GM19351 (cell line): ENCODE data around the gene DHRS3.
"Not testable (repeated sequence)": the region's sequence is repeated elsewhere in the genome, so short reads cannot be mapped to it uniquely, and the experiment has no call there.

Experiments used
- ATAC-seq: cut with Tn5 transposase; IDR thresholded peaks from one replicate; pipeline ENCODE4 v1.9.1; 2021; ENCODE audit warnings: mild to moderate bottlenecking, moderate library complexity; ENCODE audit not compliant: unreplicated experiment

Gene DHRS3

DNA sequence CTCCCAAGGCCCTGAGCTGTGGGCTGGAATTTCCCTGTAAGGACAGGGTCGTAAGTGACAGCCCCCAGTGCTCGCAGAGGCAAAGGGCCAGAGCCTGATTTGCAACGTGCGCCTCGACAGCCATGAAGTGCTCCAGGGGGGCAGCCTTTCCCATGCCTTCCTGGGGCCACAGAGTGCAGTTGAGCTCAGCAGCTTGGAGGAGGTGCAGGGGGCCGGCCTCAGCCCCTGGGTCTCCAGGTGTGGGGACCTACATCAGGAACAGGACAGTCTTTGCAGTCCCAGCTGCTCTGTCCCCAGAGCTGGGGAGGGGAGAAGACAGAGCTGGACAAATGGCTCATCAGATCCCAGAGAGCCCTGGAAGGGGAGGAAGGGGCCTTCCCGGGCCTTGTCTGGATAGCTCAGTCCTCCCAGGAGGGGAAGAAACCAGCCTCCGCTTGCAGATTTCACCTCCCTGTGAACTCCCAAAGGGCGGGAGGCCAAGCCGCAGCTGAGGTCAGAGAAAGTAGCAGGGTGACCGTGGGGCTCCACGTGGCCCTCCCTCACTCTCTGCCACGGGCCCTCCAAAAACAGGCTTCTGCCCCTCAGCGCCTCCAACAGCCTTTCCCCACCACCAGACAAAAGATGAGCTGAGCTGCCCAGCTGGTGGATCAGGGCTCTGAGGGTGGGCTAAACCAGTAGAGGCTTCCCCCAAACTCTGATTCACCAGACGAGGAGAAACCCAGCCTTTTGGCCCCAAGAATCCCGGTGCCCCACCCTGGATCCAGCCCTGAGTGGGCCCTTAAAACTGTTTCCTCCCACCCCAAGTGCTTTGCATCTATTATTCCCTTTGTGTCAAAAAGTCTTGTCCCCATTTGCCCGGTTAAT lies 76.5 kb downstream of the DHRS3 start:
- ATAC-seq, result no peak

DNA sequence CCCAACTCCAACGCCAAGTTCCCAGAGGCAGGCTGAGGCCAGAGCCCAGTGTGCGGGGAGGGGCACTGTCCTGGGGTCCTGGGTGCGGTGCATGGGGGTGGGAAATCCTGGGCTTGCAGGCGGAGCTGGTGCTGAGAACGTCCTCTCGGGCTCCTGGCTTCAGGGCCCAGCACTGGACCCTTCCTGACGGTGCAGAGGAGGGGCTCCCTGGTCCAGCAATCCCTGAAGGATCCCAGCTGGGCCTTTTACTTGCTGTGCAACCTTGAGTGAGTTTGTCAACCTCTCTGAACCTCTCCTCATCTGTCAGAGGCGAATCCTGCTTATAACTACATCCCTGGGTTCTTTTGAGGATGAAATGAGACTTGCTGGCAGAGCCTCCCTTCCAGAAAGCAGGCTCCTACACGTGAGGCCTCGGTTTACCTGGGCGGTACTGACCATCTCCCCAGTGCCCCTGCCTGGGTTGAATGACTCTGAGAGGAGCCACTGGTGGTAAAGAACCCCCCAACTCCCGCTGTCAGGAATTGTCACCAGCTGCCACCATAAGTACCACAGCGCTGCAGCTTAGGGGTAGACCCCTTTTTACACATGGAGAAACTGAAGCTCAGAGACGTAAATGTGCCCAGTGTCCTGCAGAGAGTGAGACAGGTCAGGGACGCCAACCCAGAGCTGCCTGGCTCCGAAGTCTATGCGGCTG lies 77.3 kb downstream of the DHRS3 start:
- ATAC-seq, result no peak

DNA sequence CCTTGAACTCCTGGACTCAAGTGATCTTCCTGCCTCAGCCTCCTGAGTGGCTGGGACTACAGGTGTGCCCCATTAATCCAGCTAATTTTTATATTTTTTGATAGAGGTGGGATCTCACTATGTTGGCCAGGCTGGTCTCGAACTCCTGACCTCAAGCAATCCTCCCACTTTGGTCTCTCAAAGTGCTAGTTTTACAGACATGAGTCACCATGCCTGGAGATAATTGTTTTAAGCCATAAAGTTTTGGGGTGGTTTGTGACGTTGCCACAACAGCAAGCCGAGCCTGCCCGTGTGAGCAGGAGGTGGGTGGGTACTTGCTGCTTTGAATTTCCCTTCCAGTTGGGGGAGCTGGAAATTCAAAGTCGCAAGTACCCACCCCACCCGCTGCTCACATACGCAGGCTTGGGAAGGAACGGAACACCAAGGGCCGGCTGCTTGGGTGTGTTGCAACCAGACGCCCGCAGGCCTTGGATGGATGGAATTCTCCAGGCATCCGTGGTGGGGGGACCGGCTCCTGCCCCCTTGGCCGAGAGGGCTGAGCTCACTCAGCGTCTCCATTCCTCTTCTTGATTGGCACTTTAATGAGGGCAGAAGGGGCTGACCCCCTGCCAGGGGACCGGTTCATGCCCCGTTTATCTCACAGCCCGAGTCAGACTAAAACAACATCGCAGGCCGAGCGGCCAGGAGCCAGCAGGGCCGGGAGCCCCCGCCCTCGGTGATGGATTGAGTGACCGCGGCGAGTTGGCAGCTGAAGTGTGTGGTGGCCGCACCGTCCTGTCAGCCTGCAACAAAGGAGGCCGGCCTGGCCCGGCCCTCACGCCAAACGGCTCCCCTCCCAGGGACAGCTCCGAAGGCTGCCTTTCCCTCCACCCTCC lies 78.1 kb downstream of the DHRS3 start:
- no peak for ATAC-seq

DNA sequence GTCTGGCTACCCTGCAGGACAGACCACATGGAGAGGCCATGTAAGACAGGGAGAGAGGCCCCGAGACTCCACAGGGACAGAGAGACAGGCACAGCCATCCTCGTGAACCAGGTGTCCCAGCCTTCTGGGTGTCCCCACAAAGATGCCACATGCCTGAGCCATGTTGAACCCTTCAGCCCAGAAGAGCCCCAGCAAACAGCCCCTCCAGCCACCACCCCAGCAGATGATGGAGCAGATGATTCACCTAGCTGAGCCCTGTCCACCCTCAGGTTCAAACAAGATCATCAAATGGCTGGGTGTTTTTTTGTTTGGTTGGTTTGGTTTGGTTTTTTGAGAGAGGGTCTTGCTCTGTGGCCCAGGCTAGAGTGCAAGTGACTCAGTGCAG lies 78.7 kb downstream of the DHRS3 start:
- ATAC-seq, result no peak

DNA sequence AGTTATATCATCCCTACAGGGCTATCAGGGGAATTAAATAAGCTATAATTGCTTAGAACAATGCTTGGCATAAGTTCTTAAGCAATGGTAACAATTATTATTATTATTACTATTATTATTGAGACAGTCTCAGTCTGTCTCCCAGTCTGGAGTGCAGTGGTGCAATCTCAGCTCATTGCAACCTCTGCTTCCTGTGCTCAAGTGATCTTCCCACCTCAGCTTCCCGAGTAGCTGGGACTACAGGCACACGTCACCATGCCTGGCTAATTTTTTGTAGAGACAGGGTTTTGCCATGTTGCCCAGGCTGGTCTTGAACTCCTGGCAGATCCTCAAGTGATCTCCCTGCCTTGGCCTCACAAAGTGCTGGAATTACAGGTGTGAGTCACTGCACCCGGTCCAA lies 79.5 kb downstream of the DHRS3 start:
- ATAC-seq, result not testable (repeated sequence)

DNA sequence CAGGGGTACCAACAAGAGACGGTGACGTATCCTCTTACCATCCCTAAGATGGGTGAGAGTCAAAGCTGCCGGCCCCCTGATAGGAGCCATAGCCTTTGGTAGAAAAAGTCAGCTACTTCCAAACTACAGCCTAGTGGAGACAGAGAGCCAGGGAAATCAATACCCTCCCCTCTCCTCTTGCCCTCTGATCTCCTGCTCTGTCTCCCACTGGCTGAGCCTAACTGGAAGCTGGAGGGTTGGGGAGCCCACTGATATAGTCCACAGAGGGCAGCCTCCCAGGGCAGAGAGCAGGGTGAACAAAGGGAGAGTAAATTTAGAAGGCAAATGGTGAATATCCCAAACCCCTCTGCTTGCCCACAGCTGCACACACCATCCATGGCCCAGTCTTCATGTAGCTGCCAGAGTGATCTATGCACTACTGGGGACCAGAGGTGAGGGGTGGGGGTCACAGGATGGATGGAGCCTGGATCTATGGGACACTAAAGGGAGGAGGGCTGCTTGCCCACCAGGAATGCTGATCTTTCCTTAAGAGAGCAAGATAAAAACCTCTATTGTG lies 80.0 kb downstream of the DHRS3 start:
- no peak for ATAC-seq

DNA sequence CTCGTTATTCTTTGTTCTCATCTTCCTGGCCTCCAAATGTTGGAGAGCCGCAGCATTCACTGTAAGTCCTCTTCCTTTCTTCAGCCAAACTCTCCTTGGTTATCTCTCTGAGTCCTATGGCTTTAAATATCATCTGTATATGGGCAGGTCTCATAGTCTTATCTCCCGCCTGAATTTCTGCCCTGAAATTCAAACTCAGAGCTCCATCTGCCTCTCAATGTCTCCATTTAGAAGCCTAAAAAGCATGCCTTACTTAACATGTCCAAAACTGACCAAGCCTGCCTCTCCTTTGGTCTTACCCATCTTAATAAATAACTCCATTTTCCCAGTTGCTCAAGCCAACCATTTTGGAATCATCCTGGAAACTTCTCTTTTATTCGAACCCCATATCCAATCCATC lies 80.7 kb downstream of the DHRS3 start:
- no peak for ATAC-seq

DNA sequence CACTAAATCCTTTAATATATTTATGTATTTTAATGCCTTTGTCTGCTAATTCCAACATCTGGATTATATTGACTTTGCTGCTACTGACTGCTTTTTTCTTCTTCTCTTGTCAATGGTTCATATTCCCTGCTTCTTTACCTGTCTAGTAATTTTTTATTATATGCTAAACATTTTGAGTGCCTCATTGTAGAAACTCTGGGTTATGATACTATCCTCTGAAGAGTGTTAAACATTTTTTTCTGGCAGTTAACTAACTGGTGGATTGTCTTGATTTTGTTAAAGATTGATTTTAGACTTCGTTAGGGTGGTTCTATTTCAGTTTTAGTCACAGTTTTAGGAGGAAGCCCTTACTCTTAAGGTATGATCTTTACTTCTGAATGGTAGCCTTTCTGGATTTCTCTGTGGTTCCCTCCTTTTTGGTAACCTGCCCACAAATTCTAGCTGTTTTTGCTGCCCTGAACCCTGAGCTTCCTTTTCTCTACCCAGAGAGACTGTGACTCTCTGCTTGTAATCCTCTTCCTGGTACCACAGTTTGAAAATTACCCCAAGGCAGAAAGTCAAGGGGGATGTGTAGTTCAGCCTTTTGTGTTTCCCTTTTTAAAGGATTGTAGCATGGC lies 81.9 kb downstream of the DHRS3 start:
- no peak for ATAC-seq

DNA sequence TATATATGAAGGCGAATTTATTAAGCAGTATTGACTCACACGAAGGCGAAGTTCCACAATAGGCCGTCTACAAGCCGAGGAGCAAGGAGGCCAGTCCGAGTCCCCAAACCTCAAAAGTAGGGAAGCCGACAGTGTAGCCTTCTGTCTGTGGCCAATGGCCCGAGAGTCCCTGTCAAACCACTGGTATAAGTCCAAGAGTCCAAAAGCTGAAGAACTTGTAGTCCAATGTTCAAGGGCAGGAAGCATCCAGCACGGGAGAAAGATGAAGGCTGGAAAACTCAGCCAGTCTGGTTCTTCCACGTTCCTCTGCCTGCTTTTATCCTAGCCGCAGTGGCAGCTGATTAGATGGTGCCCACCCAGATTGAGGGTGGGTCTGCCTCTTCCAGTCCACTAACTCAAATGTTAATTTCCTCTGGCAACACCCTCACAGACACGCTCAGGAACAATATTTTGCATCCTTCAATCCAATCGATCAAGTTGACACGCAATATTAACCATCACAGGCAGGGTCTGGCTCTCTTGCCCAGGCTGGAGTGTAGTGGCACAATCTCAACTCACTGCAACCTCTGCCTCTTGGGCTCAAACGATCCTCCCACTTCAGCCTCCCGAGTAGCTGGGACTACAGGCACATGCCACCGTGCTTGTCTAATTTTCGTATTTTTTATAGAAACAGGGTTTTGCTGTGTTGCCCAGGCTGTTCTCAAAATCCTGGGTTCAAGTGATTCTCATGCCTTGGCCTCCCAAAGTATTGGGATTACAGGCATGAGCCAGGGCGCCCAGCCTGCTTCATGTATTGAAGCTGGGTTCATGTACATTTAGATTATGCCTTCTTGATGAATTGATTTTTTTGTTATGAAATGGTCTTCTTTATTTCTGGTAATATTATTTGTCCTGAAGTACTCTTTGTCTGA lies 85.3 kb downstream of the DHRS3 start:
- ATAC-seq, result no peak

DNA sequence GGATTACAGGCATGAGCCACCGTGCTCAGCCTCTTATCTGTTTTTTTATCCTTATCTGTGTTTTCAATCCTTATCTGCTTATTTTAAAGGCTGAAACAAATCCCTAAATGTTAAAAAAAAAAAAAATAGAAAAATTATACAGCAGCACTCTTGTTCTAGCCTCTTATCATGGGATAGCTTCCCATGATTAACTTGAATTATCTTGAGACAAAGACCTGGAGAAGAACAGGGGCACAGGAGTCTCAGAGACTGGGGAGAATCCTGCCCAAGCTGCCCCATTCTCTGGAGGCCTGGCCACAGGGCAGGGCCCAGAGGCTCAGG lies 86.9 kb downstream of the DHRS3 start:
- ATAC-seq, result no peak

DNA sequence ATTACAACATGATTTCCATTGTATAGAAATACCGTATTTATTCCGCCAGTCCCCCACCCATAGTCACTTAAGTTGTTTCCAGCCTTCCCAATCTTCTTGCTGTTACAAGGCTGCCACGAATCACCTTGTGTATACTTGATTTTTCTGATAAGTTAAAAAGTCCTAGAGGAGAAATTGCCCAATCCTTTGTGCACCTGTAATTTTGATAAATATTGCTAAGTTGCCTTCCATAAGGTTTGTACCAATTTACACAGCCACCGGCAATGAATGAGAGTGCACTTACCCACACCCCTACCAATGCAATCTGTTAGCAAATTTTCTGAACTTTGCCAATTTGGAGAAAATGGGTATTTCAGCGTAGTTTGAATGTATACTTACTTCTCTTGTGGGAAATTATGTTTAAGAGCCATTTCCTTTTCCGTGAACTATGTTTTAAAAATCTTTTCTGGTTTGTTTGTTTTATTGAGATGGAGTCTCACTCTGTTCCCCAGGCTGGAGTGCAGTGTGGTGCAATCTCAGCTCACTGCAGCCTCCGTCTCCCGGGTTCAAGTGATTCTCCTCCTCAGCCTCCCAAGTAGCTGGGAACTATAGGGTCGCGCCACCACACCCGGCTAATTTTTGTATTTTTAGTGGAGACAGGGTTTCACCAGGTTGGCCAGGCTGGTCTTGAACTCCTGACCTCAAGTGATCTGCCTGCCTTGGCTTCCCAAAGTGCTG lies 87.4 kb downstream of the DHRS3 start:
- no peak for ATAC-seq

DNA sequence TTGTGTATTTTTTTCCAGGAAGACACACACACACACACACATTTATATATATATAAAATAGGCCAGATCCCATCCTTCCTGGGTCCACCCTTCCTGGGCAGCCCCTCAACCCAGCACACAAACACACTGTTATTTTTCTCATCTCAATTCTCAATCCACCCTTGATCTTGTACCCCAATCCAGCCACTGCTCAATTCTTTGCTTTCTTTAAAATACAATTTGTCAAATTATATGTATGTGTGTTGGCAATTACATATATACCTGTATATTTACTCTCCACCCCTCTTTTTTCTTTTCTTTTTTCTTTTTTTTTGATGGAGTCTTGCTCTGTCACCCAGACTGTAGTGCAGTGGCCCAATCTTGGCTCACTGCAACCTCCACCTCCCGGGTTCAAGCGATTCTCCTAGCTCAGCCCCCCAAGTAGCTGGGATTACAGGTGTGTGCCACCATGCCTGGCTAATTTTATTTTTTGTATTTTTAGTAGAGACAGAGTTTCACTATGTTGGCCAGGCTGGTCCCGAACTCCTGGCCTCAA lies 88.3 kb downstream of the DHRS3 start:
- ATAC-seq, result no peak

DNA sequence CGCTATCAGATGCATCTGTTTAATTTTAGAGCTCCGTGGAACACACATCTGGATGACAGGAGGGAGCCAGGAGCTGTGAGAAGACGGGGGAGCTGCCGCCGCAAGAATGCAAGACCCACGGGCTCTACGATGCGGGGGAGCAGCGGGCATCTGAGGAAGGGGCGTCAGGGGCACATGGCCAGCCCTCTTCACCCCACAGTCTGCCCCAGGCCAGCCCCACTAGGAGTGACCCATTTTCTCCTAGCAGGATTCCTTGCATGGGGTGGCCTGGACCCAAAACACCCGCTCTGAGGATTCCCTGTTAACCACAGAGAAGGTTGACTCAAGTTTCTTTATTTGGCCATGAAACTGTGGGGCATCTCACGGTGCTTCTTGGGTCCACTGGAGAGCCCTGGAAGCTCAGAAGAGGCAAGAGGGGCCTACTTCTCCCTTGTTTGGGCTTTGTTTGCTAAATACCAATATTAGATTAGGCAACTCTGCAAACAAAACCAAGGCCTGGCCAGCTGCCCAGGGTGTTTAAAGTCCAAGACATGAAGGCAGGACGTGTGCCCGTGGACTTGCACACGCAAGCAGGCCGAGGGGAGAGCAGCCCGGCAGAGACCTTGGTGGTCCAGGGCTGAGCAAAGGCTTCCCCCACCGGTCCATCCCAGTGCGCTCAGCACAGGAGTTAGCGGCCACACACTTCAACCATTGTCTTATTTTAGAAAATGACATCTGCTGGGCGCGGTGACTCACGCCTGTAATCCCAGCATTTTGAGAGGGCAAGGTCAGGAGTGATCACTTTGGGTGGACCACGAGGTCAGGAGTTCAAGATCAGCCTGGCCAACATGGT lies 89.8 kb downstream of the DHRS3 start:
- no peak for ATAC-seq

DNA sequence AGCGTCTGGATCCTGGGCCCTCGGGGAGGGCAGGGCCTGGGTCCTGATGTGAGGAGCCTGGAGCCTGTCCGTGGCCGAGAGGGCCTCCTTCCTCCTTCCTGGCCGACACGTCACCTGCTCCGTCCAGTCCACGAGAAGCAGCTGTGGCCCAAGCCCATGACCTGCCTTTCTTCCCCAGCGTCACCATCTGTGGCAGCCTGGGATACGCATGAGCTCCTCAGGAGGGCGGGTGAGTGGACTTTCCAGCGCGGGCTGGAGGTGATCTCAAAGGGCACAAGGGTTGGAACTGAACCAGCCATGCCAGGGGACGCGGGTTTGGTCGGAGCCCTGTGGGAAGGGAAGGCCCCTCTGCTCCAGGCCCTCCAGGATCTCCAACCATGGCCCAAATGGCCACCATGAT lies 90.4 kb downstream of the DHRS3 start:
- ATAC-seq, result no peak

DNA sequence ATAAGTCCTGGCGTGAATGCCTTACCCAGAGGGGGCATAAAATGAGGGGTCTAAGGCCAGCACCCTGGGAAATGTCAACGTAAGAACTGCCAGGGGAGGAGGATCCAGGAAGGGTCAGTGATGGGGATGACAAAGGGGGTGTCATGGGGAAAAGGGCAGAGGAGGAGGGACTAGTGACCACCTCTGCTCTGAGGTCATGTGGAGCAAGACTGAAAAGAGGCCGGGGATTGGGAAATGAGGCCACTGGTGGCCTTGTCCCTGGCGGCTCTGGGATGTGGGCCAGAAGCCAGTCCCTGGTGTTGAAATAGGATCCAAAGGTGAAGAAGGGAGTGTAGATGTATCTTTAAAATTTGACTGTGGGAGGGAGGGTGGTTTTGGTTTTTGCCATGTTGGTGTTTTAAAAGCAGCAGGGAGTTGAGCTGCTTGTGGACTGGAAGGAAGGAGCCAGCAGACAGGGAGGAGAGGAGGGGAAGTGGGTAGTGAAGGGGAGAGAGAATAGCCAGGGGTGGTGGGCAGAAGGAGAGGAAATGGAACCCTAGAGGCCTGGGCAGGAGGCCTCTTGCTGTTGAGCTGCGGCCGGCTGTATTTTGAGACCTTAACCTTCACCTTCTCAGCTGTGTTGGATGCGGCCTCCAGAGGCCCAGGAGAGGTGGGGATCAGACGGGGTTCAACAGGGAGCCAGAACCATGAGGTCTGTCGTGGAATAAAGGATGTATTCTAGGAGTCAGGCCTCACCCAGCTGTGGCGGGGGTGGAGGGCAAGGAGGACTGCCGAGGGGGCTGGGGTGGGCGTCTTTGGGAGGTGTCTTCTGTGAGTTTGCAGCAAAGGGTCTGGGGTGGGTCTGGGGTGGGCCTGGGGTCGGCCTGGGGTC lies 92.5 kb downstream of the DHRS3 start:
- no peak for ATAC-seq

DNA sequence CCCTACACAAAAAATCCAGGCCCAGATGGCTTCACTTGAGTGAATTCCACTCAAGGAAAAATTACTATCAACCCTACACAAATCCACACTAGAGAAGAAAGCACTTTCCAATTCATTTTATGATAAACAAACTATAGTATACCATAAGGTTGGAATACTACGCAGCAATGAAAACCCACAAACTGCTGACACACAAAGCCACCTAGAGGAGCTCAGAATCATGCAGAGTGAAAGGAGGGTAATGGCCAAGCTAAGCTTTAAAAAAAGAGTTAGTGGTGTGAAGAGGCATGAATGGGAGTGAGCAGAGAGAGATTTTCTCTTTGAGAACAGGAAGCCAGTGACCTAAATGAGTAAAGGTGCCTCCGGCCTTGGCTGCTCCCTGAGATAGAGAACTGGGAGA lies 93.7 kb downstream of the DHRS3 start:
- ATAC-seq, result no peak

DNA sequence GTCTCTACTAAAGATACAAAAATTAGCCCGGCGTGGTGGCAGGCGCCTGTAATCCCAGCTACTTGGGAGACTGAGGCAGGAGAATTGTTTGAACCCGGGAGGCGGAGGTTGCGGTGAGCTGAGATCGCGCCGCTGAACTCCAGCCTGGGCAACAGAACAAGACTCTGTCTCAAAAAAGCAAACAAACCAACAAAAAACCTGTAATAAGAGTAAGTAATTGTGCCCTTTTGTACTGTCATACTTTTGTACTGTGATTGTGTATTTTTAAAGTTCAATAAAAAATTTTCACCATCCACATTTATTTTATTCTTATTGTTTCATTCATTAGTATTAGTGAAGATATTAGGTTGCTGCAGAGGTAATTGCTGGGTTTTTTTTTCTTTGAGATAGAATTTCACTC lies 95.2 kb downstream of the DHRS3 start:
- ATAC-seq, result not testable (repeated sequence)
